GM23338 (cell line): ENCODE measurements around the gene COLQ. TPM values are rescaled to one million over a fixed set of nuclear protein-coding genes. Genes with fewer than 3 reads are reported as not detected.

Experiments used
- ATAC-seq: fragments of 200-7000 bp; cut with Tn5 transposase; 3 replicates; pipeline ENCODE4 v1.9.1; 2020
- DNase-seq: peaks from one replicate; pipeline ENCODE4 v3.0.0-alpha.2; 2015; ENCODE audit warnings: low spot score
- H2AFZ ChIP-seq: fragments of 200-600 bp; sonication (generic); 2 replicates; pipeline ENCODE4 v1.8.0; 2016; ENCODE audit warnings: antibody characterized with exemption, mild to moderate bottlenecking, moderate library complexity
- H3F3A ChIP-seq: fragments of 200-600 bp; sonication (generic); replicated peaks from 2 replicates; pipeline ENCODE4 v1.8.0; 2017; ENCODE audit warnings: antibody characterized with exemption, mixed run types, low read depth
- H3K27ac ChIP-seq: fragments of 200-600 bp; sonication (generic); 2 replicates; pipeline ENCODE4 v1.6.1; 2016; ENCODE audit warnings: low read depth
- H3K27me3 ChIP-seq: fragments of 200-600 bp; sonication (generic); 2 replicates; pipeline ENCODE4 v1.8.0; 2016; ENCODE audit warnings: mild to moderate bottlenecking, mixed run types, moderate library complexity; ENCODE audit not compliant: insufficient read depth
- H3K36me3 ChIP-seq: fragments of 200-600 bp; sonication (generic); 2 replicates; pipeline ENCODE4 v1.8.0; 2016; ENCODE audit warnings: mild to moderate bottlenecking; ENCODE audit not compliant: insufficient read depth
- H3K4me1 ChIP-seq: fragments of 200-600 bp; sonication (generic); 2 replicates; pipeline ENCODE4 v1.8.0; 2016; ENCODE audit warnings: mild to moderate bottlenecking, moderate library complexity; ENCODE audit not compliant: insufficient read depth
- H3K4me2 ChIP-seq: fragments of 200-600 bp; sonication (generic); 2 replicates; pipeline ENCODE4 v1.7.1; 2017; ENCODE audit warnings: mixed run types
- H3K4me3 ChIP-seq: fragments of 200-600 bp; sonication (generic); 2 replicates; pipeline ENCODE4 v1.6.1; 2016; ENCODE audit warnings: mixed run types
- H3K79me2 ChIP-seq: fragments of 200-600 bp; sonication (generic); replicated peaks from 2 replicates; pipeline ENCODE4 v1.8.0; 2017; ENCODE audit warnings: mild to moderate bottlenecking; ENCODE audit not compliant: insufficient read depth
- H3K9me2 ChIP-seq: fragments of 200-600 bp; sonication (generic); 2 replicates; pipeline ENCODE4 v1.8.0; 2017; ENCODE audit not compliant: insufficient read depth
- H4K20me1 ChIP-seq: fragments of 200-600 bp; sonication (generic); replicated peaks from 2 replicates; pipeline ENCODE4 v1.8.0; 2017; ENCODE audit warnings: mild to moderate bottlenecking; ENCODE audit not compliant: insufficient read depth
- H3K27ac Mint-ChIP-seq: 2 replicates; pipeline ENCODE4 v1.8.0; 2020; ENCODE audit warnings: inconsistent platforms, mild to moderate bottlenecking, moderate library complexity, mixed read lengths
- H3K27me3 Mint-ChIP-seq: 3 replicates; pipeline ENCODE4 v1.8.0; 2022; ENCODE audit warnings: low read depth, mild to moderate bottlenecking, moderate library complexity, mixed read lengths, inconsistent platforms; ENCODE audit not compliant: insufficient read depth, poor library complexity
- H3K36me3 Mint-ChIP-seq: 3 replicates; pipeline ENCODE4 v1.8.0; 2021; ENCODE audit warnings: low read depth, mild to moderate bottlenecking, inconsistent platforms, moderate library complexity, mixed read lengths
- H3K4me1 Mint-ChIP-seq: 3 replicates; pipeline ENCODE4 v1.8.0; 2020; ENCODE audit warnings: mild to moderate bottlenecking, inconsistent platforms, mixed read lengths
- H3K4me3 Mint-ChIP-seq: 3 replicates; pipeline ENCODE4 v1.8.0; 2021; ENCODE audit warnings: moderate library complexity, mild to moderate bottlenecking, inconsistent platforms, mixed read lengths
- H3K9me3 Mint-ChIP-seq: 3 replicates; pipeline ENCODE4 v1.8.0; 2020; ENCODE audit warnings: moderate library complexity, mild to moderate bottlenecking, inconsistent platforms, mixed read lengths
- CTCF ChIP-seq, 2 experiments: fragments of 200-600 bp in 1 of 2; sonication (generic) in 1 of 2; conservative IDR thresholded peaks; 2 replicates each; pipeline versions ENCODE4 v1.5.1 to v1.6.1; 2016 to 2017; ENCODE audit warnings: antibody characterized with exemption in 2 of 2, low read depth in 2 of 2, mild to moderate bottlenecking in 2 of 2, moderate library complexity in 1 of 2
- JUNB ChIP-seq: IDR thresholded peaks from one replicate; pipeline ENCODE4 v1.6.1; 2016; ENCODE audit warnings: antibody characterized with exemption; ENCODE audit not compliant: unreplicated experiment
- polyA plus RNA-seq: library from polyadenylated mRNA; unstranded; fragments of >200 nt; fragmentation: Nextera tagmentation; extraction: Ambion mirVana; gene quantifications from 2 replicates; pipeline ENCODE4 v1.2.1, GENCODE V29; 2016
- total RNA-seq: library from RNA; depleted of rRNA; stranded (reverse); fragments of >200 nt; shearing (Covaris generic); gene quantifications from 2 replicates; pipeline ENCODE4 v1.2.3, GENCODE V29; 2014
- TF ChIP-seq, protein P1 (sequence below): IDR thresholded peaks from 2 replicates; pipeline ENCODE4 v1.6.1; 2016; ENCODE audit warnings: antibody characterized with exemption
- TF ChIP-seq, protein P2 (sequence below): fragments of 250-450 bp; sonication (Bioruptor Pico); IDR thresholded peaks from 2 replicates; pipeline ENCODE4 v1.5.0; 2020; ENCODE audit warnings: mild to moderate bottlenecking, moderate library complexity

Gene COLQ
- total and polyA plus RNA-seq, 2 experiments from 2014 or later, result 0.78 to 2.0 TPM

DNA sequence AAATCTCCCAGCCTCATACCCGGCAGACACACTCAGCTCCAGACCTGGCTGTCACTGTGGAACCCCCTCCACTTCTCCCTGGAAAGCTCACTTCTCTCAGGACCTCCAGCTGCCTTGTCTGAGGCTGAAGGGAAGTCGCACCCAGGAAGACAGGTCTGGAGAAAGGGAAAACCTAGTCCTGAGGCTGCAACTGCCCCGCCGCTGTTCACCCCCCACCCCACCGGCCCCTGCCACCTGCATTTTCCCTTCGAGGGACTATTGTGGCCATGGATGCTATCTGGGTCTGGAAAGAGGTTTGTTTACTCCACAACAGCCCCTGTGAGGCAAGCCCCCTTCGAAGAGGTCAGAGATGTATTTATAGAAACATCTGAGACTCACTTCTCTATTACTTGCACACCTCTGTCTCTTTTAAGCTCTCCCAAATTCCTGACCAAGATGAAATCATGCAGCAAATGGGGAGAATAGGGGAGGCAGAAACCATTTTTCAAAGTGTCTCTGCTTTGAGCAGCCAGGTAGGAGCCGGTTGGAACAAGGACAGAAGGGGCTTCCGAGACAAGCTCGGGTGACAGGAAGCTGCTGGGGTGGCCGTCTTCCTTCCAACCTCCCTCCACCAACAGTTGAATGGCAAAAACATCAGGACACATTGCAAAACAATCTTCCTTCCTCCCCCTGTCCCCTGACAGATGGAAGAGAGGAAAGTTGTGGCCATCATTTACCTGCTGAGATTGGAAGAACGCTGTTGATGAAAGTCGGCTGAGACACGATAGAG, 518 bp downstream of the COLQ start:
- Histone ChIP-seq H2AFZ (peak overlapping the region; percentile 94), H3K4me2 (peak overlapping the region; percentile 69), H3F3A (no peaks in the 10 kb centered on the region), H3K27me3 (peaks cover 21% of the 10 kb centered on the region), H3K36me3 (no peaks in the 10 kb centered on the region), H3K9me2 (no peaks in the 10 kb centered on the region; the same call in 1 of the 2 replicates), H3K27ac (no peak overlapping the region), H4K20me1 (no peaks in the 10 kb centered on the region), H3K4me3 (peak overlapping the region; percentile 16; the same call in 1 of the 2 replicates), H3K4me1 (peaks cover 10% of the 10 kb centered on the region), H3K79me2 (no peaks in the 10 kb centered on the region)
- peaks cover 26% of the 10 kb centered on the region for H3K4me1 Mint-ChIP-seq
- no peaks in the 10 kb centered on the region for H3K9me3 Mint-ChIP-seq
- DNase-seq, result no peak
- TF ChIP-seq, protein P1, sequence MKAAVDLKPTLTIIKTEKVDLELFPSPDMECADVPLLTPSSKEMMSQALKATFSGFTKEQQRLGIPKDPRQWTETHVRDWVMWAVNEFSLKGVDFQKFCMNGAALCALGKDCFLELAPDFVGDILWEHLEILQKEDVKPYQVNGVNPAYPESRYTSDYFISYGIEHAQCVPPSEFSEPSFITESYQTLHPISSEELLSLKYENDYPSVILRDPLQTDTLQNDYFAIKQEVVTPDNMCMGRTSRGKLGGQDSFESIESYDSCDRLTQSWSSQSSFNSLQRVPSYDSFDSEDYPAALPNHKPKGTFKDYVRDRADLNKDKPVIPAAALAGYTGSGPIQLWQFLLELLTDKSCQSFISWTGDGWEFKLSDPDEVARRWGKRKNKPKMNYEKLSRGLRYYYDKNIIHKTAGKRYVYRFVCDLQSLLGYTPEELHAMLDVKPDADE, result no peak
- H3K36me3 Mint-ChIP-seq, result no peaks in the 10 kb centered on the region
- ATAC-seq, result peak; percentile 29
- peaks cover 27% of the 10 kb centered on the region for H3K27me3 Mint-ChIP-seq
- peak overlapping the region; percentile 53 for H3K4me3 Mint-ChIP-seq
- no peak overlapping the region for H3K27ac Mint-ChIP-seq

- Histone ChIP-seq H2AFZ (no peak overlapping the region), H3K9me2 (no peaks in the 10 kb centered on the region), H3K36me3 (no peaks in the 10 kb centered on the region), H3K79me2 (no peaks in the 10 kb centered on the region), H3K27ac (no peak overlapping the region), H3K4me3 (no peak overlapping the region), H3K4me1 (peaks cover 10% of the 10 kb centered on the region), H3F3A (no peaks in the 10 kb centered on the region), H3K4me2 (no peak overlapping the region), H4K20me1 (no peaks in the 10 kb centered on the region), H3K27me3 (peaks cover 21% of the 10 kb centered on the region)
- DNase-seq, result no peak
- Mint-ChIP-seq H3K27ac (no peak overlapping the region), H3K27me3 (peaks cover 28% of the 10 kb centered on the region), H3K36me3 (no peaks in the 10 kb centered on the region), H3K4me3 (no peak overlapping the region), H3K9me3 (no peaks in the 10 kb centered on the region), H3K4me1 (peaks cover 26% of the 10 kb centered on the region)
- TF ChIP-seq JUNB, result no peak
- TF ChIP-seq, protein P2, sequence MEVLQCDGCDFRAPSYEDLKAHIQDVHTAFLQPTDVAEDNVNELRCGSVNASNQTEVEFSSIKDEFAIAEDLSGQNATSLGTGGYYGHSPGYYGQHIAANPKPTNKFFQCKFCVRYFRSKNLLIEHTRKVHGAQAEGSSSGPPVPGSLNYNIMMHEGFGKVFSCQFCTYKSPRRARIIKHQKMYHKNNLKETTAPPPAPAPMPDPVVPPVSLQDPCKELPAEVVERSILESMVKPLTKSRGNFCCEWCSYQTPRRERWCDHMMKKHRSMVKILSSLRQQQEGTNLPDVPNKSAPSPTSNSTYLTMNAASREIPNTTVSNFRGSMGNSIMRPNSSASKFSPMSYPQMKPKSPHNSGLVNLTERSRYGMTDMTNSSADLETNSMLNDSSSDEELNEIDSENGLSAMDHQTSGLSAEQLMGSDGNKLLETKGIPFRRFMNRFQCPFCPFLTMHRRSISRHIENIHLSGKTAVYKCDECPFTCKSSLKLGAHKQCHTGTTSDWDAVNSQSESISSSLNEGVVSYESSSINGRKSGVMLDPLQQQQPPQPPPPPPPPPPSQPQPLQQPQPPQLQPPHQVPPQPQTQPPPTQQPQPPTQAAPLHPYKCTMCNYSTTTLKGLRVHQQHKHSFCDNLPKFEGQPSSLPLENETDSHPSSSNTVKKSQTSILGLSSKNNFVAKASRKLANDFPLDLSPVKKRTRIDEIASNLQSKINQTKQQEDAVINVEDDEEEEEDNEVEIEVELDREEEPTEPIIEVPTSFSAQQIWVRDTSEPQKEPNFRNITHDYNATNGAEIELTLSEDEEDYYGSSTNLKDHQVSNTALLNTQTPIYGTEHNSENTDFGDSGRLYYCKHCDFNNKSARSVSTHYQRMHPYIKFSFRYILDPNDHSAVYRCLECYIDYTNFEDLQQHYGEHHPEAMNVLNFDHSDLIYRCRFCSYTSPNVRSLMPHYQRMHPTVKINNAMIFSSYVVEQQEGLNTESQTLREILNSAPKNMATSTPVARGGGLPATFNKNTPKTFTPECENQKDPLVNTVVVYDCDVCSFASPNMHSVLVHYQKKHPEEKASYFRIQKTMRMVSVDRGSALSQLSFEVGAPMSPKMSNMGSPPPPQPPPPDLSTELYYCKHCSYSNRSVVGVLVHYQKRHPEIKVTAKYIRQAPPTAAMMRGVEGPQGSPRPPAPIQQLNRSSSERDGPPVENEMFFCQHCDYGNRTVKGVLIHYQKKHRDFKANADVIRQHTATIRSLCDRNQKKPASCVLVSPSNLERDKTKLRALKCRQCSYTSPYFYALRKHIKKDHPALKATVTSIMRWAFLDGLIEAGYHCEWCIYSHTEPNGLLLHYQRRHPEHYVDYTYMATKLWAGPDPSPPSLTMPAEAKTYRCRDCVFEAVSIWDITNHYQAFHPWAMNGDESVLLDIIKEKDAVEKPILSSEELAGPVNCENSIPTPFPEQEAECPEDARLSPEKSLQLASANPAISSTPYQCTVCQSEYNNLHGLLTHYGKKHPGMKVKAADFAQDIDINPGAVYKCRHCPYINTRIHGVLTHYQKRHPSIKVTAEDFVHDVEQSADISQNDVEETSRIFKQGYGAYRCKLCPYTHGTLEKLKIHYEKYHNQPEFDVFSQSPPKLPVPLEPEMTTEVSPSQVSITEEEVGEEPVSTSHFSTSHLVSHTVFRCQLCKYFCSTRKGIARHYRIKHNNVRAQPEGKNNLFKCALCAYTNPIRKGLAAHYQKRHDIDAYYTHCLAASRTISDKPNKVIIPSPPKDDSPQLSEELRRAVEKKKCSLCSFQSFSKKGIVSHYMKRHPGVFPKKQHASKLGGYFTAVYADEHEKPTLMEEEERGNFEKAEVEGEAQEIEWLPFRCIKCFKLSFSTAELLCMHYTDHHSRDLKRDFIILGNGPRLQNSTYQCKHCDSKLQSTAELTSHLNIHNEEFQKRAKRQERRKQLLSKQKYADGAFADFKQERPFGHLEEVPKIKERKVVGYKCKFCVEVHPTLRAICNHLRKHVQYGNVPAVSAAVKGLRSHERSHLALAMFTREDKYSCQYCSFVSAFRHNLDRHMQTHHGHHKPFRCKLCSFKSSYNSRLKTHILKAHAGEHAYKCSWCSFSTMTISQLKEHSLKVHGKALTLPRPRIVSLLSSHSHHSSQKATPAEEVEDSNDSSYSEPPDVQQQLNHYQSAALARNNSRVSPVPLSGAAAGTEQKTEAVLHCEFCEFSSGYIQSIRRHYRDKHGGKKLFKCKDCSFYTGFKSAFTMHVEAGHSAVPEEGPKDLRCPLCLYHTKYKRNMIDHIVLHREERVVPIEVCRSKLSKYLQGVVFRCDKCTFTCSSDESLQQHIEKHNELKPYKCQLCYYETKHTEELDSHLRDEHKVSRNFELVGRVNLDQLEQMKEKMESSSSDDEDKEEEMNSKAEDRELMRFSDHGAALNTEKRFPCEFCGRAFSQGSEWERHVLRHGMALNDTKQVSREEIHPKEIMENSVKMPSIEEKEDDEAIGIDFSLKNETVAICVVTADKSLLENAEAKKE (CRISPR knock-in tag), result no peak
- no peak for TF ChIP-seq CTCF (conservative IDR thresholded peaks at IDR 0.05; ENCODE audit: low read depth in 2 of 2)
- no peak for ATAC-seq
Measured at GRCh38 chr3:15520185-15520584, 1.3 kb downstream of the COLQ start.
